Measurements from ENCODE around the gene HSPA4.
A peak's percentile ranks its signal among the peaks of the same experiment; 100 is the strongest.
"Not testable (repeated sequence)": the region's sequence is repeated elsewhere in the genome, so short reads cannot be mapped to it uniquely, and the experiment has no call there.

The HSPA4 gene
- 80.9 reads per million, percentile 78 among the genes with 10 or more reads in this experiment for total RNA-seq

DNA sequence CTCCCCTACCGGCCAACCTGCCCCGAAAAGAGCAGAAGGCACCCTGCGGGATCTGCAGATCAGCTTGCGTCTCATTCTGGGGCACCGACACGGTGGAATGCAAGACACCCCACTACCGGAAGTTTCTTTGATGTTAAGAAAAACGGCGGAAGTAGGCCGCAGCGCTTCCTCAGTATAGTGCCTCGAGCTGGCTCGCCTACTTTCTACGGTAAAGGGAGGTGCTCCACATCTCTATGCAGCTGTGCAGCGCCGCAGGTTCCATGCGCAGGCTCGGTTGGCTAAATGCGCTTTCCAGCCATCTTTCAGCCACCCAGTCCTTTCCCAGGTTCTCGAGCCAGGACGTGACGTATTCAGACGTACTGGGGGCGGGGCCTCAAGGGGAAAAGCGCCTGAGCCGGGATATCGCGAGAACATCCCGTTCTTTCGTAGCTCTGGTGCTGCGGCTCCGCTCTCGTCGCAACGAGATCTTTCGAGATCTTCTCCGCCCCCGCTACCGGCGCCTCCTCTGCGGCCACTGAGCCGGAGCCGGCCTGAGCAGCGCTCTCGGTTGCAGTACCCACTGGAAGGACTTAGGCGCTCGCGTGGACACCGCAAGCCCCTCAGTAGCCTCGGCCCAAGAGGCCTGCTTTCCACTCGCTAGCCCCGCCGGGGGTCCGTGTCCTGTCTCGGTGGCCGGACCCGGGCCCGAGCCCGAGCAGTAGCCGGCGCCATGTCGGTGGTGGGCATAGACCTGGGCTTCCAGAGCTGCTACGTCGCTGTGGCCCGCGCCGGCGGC lies at the start of gene HSPA4:
Gene HSPA4 (plus strand): TSS at position 472 of the 775 bp plus-strand sequence. CDS start 238 bp downstream, at position 710.
- peak; percentile 97 for DNase-seq

DNA sequence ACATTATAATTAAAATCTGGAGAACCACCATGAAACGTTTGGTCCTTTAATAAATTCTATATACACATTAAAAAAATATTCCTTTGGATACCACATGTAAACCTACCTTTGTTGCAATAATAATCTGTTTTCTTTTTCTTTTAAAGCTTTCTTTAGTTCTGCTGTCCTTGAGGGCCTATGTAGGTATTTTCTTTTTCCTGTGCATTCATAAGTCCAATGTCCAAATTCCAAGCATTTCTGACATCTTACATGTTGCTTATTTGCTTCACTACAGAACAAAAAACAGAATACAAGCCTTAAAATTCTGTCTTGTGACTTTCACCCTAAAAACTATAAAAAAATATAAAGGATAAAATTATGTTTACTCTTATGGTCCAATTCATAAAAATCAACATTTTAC lies 45.2 kb upstream of the HSPA4 start:
- no peak for DNase-seq

DNA sequence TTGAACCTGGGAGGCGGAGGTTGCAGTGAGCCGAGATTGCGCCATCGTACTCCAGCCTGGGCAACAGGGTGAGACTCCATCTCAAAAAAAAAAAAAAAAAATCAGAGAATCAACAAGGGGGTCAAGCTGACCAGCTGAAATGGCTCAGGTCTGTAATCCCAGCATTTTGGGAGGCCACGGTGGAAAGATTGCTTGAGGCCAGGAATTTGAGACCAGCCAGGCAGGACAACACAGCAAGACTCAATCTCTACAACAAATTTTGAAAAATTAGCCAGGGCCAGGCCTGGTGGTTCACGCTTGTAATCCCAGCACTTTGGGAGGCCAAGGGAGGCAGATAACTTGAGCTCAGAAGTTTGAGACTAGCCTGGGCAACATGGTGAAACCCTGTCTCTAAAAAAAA lies 43.4 kb upstream of the HSPA4 start:
- DNase-seq: not testable (repeated sequence)

DNA sequence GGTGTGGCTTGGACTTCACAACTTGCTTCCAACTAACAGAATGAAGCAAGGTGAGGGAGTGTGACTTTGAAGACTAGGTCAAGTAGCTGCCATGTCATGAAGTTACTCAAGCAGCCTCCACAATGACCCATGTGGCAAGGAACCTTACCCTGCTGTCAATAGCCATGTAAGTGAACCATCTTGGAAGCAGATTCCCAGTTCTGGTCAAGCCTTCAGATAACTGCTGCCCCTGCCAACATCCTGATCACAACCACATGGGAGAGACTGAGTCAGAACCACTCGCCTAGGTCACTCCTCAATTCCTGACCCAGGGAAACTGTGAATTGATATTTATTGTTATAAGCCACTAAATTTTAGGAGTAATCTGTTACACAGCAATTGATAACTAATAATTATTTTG lies 36.3 kb upstream of the HSPA4 start:
- DNase-seq: no peak

DNA sequence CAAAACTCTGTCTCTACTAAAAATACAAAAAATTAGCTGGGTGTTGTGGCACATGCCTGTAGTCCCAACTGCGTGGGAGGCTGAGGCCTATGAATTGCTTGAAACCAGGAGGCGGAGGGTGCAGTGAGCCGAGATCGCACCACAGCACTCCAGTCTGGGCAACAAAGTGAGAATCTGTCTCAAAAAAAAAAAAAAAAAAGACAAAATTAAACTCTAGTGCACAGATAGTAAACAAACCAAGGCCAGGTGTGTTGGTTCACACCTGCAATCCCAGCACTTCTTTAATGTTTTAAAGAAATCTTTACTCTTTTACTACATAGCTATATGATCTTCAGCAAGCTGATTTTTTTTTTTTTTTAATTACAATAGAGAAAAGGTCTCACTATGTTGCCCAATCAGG lies 33.8 kb upstream of the HSPA4 start:
- no peak for DNase-seq

DNA sequence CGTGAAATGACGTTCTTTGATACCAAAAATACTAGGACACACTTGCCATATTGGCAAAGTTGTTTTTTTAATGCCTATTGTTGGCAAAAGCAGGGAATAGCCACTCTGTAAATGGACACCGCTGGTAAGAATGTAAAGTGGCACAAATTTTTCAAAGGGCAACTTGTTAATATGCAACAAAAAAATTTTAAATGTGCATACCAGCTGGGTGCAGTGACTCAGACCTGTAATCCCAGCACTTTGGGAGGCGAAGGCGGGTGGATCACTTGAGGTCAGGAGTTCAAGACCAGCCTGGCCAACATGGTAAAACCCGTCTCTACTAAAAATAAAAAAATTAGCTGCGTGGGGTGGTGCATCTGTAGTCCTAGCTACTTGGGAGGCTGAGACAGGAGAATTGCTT lies 32.3 kb upstream of the HSPA4 start:
- DNase-seq: not testable (repeated sequence)

GRCh38 chr5:133025804-133026663 lies 25.8 kb upstream of the HSPA4 start, which contains the start of gene ZCCHC10:
ZCCHC10 (minus strand) TSS chr5:133026549; CDS start chr5:133026537, 12 bp downstream.
- DNase-seq: peak; percentile 85

GRCh38 chr5:133026664-133027153 lies 25.1 kb upstream of the HSPA4 start:
- no peak for DNase-seq

DNA sequence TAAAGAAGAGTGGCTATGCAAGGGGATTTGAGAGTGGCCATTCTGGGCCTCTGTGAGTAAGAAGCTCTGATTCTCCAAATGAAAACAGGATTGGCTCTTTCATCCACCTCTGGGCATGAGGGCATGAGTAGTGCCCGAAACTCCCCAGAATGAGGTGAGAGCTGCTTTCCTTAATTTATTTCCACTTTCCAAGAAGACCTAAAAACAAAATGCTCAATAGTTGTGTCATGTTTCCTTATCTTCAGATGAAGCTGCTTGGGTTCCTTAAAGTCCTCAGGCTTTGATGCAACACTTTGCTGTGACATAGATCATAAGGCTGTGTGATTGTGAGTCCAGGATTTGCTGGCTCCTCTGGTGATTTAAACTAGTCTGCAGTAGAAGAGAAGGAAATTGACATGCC lies 22.4 kb upstream of the HSPA4 start:
- no peak for DNase-seq

DNA sequence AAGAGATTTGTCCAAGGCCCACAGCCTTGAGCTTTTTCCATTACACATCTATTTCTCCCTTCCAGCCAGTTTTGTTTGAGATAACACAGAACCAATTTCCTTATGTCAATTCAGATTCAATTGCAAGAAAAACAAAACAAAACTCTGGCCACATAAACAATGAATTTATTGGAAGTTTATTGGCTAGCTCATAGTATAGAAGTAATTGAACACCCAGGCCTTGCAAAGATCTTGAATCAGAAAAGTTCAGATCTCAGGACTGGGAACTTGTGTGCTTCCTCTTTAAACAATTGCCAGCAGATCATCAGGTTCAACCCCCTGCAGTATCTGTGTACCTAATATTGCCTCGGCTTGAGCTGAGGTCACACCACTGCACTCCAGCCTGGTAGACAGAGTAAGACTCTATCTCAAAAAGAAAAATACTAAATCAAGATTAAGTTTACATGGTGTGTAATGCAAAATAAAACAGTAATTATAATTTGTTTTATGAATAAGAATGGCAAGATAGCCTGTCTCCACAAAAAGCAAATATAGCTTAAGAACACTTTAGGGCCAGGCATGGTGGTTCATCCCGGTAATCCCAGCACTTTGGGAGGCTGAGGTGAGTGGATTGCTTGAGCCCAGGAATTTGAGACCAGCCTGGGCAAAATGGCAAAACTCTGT lies 21.3 kb upstream of the HSPA4 start:
- DNase-seq: no peak

- DNase-seq: no peak
Measured at GRCh38 chr5:133032852-133033742, 18.7 kb upstream of the HSPA4 start.

DNA sequence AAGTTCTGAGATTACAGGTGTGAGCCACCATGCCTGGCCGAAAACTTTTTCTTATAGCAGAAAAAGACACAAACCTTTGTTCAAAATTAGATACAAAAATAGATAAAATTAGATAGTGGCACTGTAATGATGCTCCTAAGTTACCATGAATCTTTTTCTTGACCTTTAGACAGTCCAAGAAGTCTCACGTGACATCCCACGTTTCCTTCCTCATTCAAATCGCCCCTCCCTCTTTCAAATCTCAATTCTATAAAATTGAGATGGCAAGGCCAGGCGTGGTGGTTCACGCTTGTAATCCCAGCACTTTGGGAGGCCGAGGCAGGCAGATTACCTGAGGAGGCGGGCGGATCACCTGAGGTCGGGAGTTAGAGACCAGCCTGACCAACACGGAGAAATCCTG lies 17.7 kb upstream of the HSPA4 start:
- DNase-seq: no peak

DNA sequence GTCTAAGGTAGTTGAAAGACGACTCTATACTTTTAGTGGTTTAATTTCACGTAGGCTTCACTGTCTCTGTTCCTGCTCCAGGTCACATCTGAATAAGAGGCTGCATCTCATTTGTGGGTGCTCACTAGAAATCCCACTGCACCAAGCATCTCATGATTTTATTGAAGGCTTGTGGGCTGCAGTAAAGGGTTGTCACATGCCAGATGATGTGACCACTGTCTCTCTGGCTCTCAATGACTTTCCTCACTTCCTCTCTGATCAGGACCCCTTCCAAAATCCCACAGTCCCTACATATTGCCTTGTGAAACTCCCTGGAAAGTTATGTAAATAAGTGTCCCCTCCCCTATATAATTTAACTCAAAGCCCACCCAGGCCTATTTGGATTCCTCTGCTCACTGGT lies 16.6 kb upstream of the HSPA4 start:
- DNase-seq: no peak

GRCh38 chr5:133036677-133037076 lies 15.1 kb upstream of the HSPA4 start:
- DNase-seq: not testable (repeated sequence)

GRCh38 chr5:133041157-133041784 lies 10.5 kb upstream of the HSPA4 start:
- DNase-seq: no peak

GRCh38 chr5:133041910-133042309 lies 9.9 kb upstream of the HSPA4 start:
- DNase-seq: no peak

DNA sequence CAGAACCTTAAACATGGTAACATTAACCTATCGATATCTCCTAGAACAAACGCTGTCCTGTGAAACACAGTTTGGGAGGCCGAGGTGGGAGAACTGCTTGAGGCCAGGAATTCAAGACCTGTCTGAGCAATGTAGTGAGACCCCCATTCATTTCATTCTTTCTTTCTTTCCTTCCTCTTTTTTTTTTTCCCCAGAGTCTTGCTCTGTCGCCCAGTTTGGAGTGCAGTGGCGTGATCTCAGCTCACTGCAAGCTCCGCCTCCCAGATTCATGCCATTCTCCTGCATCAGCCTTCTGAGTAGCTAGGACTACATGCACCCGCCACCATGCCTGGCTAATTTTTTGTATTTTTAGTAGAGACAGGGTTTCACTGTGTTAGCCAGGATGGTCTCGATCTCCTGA lies 5.3 kb upstream of the HSPA4 start:
- DNase-seq: not testable (repeated sequence)

GRCh38 chr5:133047404-133047803 lies 4.4 kb upstream of the HSPA4 start:
- DNase-seq: no peak

GRCh38 chr5:133048993-133049725 lies 2.7 kb upstream of the HSPA4 start:
- no peak for DNase-seq

DNA sequence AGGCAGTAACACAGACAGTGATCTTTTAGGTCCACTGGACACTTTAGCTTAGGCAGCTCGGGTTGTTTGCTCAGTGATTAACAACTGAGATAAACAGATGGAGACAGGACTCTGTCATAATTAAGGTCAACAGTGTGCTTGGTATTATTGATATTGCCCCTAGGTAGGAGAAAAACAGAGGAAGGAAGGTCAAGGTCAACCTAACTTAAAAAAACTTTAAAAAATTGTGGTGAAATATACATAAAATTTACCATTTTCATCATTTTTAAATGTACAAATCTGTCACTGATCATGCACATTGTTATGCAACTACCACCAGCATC lies 2.1 kb upstream of the HSPA4 start:
- DNase-seq: no peak

DNA sequence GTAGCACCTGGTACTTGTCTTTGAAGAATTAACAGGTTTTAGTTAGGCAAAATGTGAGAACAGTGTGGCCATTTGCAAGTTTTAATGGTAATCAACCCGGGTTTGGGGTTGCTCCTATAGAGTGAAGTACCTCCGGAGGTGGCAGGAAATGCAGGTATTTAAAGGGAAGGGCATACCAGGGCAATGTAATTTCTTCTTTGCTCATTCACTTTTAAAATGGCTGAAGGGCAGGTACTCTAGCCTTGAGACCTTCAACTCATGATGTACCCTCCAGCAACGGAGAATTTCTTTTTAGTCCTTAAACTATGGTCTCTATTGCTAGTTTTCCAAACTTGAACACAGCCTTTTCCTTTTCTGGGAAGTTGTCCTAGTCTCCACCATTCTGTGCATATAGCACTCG lies 1.3 kb upstream of the HSPA4 start:
- DNase-seq: no peak

Measured in effector CD4-positive, alpha-beta T cell (primary cell).